BJ (cell line): ENCODE data around the gene RAD51AP1. TPM values are rescaled to one million over a fixed set of nuclear protein-coding genes. Genes with fewer than 3 reads are reported as not detected.
A peak's percentile ranks its signal among the peaks of the same experiment; 100 is the strongest.
"Not testable (repeated sequence)": the region's sequence is repeated elsewhere in the genome, so short reads cannot be mapped to it uniquely, and the experiment has no call there.

ENCODE experiments used
- CTCF ChIA-PET: fragments of 350-600 bp; formaldehyde crosslinking; extraction: SDS; loops from one replicate; lab custom pipeline; 2021; ENCODE audit warnings: antibody characterized with exemption, inconsistent platforms; lab: Yijun Ruan, JAX
- POLR2A ChIA-PET: fragments of 300-600 bp; sonication (Branson Sonifier 250); formaldehyde crosslinking; extraction: SDS; loops from one replicate; lab custom pipeline; 2021; ENCODE audit warnings: antibody characterized with exemption; lab: Charles Lee
- DNase-seq: peaks from one replicate; pipeline ENCODE4 v3.0.0-alpha.2; 2011; ENCODE audit warnings: low read depth
- H3K27me3 ChIP-seq: 2 replicates; pipeline ENCODE4 v1.6.0; 2011; ENCODE audit warnings: low read length; ENCODE audit not compliant: control insufficient read depth, insufficient read depth
- H3K36me3 ChIP-seq: 2 replicates; pipeline ENCODE4 v1.5.1; 2011; ENCODE audit warnings: low read length; ENCODE audit not compliant: control insufficient read depth, insufficient read depth
- H3K4me3 ChIP-seq: 2 replicates; pipeline ENCODE4 v1.5.1; 2011; ENCODE audit warnings: low read depth, mild to moderate bottlenecking, control low read depth, low read length
- CTCF ChIP-seq: IDR thresholded peaks from 2 replicates; pipeline ENCODE4 v1.5.1; 2011; ENCODE audit warnings: low read depth, mild to moderate bottlenecking, control low read depth, inconsistent platforms, low read length, moderate library complexity; ENCODE audit not compliant: insufficient read depth
- polyA plus RNA-seq: library from polyadenylated mRNA; depleted of rRNA; stranded (reverse); fragments of >200 nt; gene quantifications from 2 replicates; pipeline ENCODE4 v1.2.3, GENCODE V29; 2011

RAD51AP1 gene
- polyA plus RNA-seq, 1 experiment: 4.9 TPM

GRCh38 chr12:4518106-4518728, 20.5 kb upstream of the RAD51AP1 start:
- CTCF ChIA-PET: interaction anchor here (0.6 kb wide), 1 partner anchor 1064 kb away, joined by 3 read pairs; no protein-coding TSS in a partner anchor

GRCh38 chr12:4523443-4523842, 15.2 kb upstream of the RAD51AP1 start:
- H3K36me3 ChIP-seq, POLR2A ChIA-PET, H3K27me3 ChIP-seq, DNase-seq, H3K4me3 ChIP-seq: not testable (repeated sequence)
- CTCF ChIA-PET: interaction anchor here (1.0 to 6.2 kb wide), 2 partner anchors 102 to 216 kb away, joined by 3 to 48 read pairs; no protein-coding TSS in a partner anchor

More at GRCh38 chr12:4518106-4518728, 20.5 kb upstream of the RAD51AP1 start:
- TF ChIP-seq CTCF: no peak
- no peaks in the 10 kb centered on the region for H3K27me3 ChIP-seq
- peak; percentile 22 for DNase-seq
- POLR2A ChIA-PET: no interaction called here
- peaks cover 3% of the 10 kb centered on the region; the same call in 1 of the 2 replicates for H3K36me3 ChIP-seq
- no peak overlapping the region for H3K4me3 ChIP-seq

- ChIA-PET CTCF (interaction anchor here (0.7 to 6.2 kb wide), 7 partner anchors 9 to 219 kb away, joined by 3 to 48 read pairs (median 3); partner anchors contain the start of gene DYRK4), POLR2A (no interaction called here)
- H3K27me3 ChIP-seq: no peaks in the 10 kb centered on the region
- 0 out of 2 replicates have a peak, but pooled peaks cover 1% of the 10 kb centered on the region for H3K36me3 ChIP-seq
- H3K4me3 ChIP-seq: no peak overlapping the region
- DNase-seq: no peak
- peak; percentile 34; the same call in 1 of the 2 replicates for TF ChIP-seq CTCF
Measured at GRCh38 chr12:4526923-4527546, 11.7 kb upstream of the RAD51AP1 start.

GRCh38 chr12:4530160-4530559, 8.5 kb upstream of the RAD51AP1 start:
- no peak for DNase-seq
- TF ChIP-seq CTCF: no peak
- Histone ChIP-seq H3K36me3 (0 out of 2 replicates have a peak, but pooled peaks cover 1% of the 10 kb centered on the region), H3K27me3 (no peaks in the 10 kb centered on the region), H3K4me3 (no peak overlapping the region)
- ChIA-PET POLR2A (no interaction called here), CTCF (interaction anchor here (0.6 to 1.4 kb wide), 3 partner anchors 108 to 397 kb away, joined by 3 read pairs; no protein-coding TSS in a partner anchor)

- TF ChIP-seq CTCF: no peak
- ChIA-PET POLR2A (no interaction called here), CTCF (interaction anchor here (0.6 to 1.2 kb wide), 3 partner anchors 9 to 224 kb away, joined by 3 to 7 read pairs (median 3); no protein-coding TSS in a partner anchor)
- Histone ChIP-seq H3K27me3 (no peaks in the 10 kb centered on the region), H3K36me3 (0 out of 2 replicates have a peak, but pooled peaks cover 1% of the 10 kb centered on the region), H3K4me3 (no peak overlapping the region)
- DNase-seq: no peak
Measured at GRCh38 chr12:4530982-4531586, 7.6 kb upstream of the RAD51AP1 start.
